Activated T-helper 17 cell treated with anti-CD3 and anti-CD28 coated beads, Interleukin-2, amount 50 U/mL, for 72 hours (primary cell): ENCODE results near the gene AQP12A. TPM values are rescaled to one million over a fixed set of nuclear protein-coding genes. Genes with fewer than 3 reads are reported as not detected.
"Not testable (repeated sequence)": the region's sequence is repeated elsewhere in the genome, so short reads cannot be mapped to it uniquely, and the experiment has no call there.

Experiments
- ATAC-seq: fragments of 150-1000 bp; cut with Tn5 transposase; replicated peaks from 2 replicates; pipeline ENCODE4 v1.10.0; 2021; ENCODE audit warnings: mild to moderate bottlenecking, moderate library complexity
- H3K27ac Mint-ChIP-seq: one replicate; pipeline ENCODE4 v1.8.0; 2022; ENCODE audit warnings: mixed read lengths
- H3K27me3 Mint-ChIP-seq: one replicate; pipeline ENCODE4 v1.8.0; 2022; ENCODE audit warnings: mixed read lengths
- H3K36me3 Mint-ChIP-seq: one replicate; pipeline ENCODE4 v1.8.0; 2022; ENCODE audit warnings: low read depth, mild to moderate bottlenecking, mixed read lengths
- H3K4me1 Mint-ChIP-seq: one replicate; pipeline ENCODE4 v1.8.0; 2022; ENCODE audit warnings: mixed read lengths
- H3K4me3 Mint-ChIP-seq: one replicate; pipeline ENCODE4 v1.8.0; 2022; ENCODE audit warnings: mild to moderate bottlenecking, mixed read lengths
- H3K9me3 Mint-ChIP-seq: one replicate; pipeline ENCODE4 v1.8.0; 2022; ENCODE audit warnings: mixed read lengths
- total RNA-seq, 2 donors: library from RNA; stranded (reverse); gene quantifications; one replicate each; pipeline ENCODE4 v1.2.3, GENCODE V29; 2022

The AQP12A gene
- total RNA-seq, 2 donors from 2014 or later: not detected

DNA sequence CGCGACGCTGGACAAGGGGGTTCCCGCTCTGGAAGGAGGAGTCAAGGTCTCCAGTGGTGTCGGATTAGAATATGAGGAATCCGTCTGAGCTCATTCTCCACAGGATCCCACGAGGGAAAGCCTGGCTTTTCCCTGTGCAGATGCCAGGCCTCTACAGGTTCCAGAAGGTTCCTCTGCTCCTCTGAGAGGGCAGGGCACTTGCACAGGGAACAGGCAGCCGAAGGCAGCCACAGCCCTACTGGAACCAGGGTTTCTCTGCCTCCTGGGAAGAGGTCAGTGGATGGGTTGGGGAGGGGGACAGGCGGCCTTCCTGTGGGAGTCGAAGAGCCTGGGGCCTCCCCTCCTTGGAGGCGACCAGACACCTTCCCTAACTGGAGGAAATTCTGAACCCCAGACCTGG, 1.7 kb upstream of the AQP12A start:
- Mint-ChIP-seq H3K27ac (no peak overlapping the region), H3K9me3 (no peaks in the 10 kb centered on the region), H3K4me1 (no peaks in the 10 kb centered on the region), H3K36me3 (no peaks in the 10 kb centered on the region), H3K27me3 (no peaks in the 10 kb centered on the region), H3K4me3 (no peak overlapping the region)
- ATAC-seq: no peak

DNA sequence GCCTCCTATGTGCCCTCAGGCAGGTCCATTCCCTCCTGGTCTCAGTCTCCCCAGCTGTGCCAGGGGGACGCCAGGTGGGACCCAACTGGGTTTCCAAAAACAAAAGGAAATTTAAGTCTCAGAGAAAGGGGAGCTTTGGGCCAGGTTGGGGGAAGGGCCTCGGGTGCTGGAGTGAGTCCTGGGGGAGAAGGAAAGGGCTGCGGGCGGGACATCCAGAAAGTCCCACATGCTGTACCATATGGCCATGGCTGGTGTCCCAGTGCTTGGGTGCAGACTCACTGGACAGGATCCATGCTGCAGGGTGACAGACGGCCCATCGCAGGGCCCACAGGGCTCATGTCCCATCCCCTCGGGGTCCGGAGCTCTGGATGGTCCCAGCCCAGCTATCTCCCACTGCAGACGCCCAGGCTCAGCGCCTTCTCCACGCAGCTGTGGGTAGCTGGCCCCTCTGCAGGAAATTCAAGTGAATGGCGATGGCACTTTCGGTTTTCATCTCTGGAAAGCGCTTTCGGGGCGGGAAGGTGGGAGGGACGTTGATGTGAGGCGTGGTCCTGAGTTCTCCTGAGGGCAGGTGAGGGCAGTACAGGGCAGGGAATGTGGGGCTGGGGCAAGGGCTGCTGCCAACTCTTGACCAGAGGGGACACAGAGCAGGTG, 1.1 kb upstream of the AQP12A start:
- not testable (repeated sequence) for H3K27me3 Mint-ChIP-seq, H3K27ac Mint-ChIP-seq, H3K36me3 Mint-ChIP-seq, H3K9me3 Mint-ChIP-seq, H3K4me3 Mint-ChIP-seq, H3K4me1 Mint-ChIP-seq
- ATAC-seq: peak; percentile 37

DNA sequence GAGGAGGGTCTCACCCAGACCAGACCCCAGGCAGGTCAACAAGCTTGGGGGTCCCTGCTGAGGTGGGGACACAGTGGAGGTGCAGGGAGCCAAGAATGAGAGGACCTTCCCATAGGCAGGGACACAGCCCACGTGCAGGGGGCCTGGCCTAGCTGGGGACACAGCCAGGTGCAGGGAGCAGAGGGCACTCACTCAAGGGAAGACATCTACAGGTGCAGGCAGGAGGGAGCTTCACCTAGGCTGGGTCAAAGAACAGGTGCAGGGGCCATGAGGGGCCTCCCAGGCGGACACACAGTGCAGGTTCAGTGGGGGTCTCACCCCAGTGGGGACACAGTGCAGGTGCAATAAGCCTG, 615 bp upstream of the AQP12A start:
- H3K4me1 Mint-ChIP-seq, H3K36me3 Mint-ChIP-seq, H3K9me3 Mint-ChIP-seq, H3K4me3 Mint-ChIP-seq, H3K27ac Mint-ChIP-seq, ATAC-seq, H3K27me3 Mint-ChIP-seq: not testable (repeated sequence)

DNA sequence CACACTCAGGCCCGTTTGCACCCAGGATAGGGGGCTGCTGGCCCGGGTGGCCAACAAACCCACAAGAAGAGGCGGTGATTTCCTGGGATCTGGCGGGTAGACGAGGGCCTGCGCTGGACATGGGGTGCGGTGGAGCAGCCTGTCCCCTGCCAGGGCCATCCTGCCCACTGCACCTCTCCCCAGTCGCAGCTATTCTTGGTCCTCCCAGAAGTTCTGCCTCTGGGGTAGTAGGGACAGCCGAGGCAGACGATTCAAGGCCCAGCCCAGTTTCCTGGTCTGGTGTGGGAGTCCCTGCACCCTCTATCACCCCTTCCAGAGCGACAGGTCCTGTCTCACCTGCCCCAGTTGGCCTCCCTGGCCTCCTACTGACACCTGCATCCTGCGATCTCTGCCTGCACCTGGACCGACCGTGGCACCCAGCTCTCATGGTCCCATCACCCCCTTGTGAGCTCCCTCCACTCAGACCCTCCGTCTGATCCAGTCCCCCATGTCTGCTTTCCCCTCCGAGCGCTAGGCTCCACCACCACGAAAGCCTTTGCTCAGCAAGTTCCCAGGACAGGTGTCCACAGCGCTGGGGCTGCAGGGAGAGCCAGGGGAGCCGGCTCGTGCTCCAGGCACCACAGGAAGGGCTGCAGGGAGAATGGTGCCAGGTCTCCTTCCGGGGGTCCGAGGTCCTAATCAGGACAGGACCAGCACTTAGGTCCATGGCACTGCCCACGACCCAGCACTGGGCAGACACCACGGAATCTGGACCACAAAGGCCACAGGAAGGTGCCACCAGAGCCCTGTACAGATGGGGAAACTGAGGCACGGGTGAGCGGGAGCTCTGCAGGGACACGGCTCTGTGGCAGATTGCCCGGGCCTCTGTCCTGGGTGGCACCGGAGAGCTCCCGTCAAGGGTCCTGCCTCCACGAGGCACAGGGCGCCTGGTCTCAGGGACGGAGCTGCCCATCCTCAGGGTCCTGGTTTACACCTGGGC, 1.2 kb downstream of the AQP12A start:
- ATAC-seq, H3K36me3 Mint-ChIP-seq, H3K9me3 Mint-ChIP-seq, H3K27ac Mint-ChIP-seq, H3K27me3 Mint-ChIP-seq, H3K4me3 Mint-ChIP-seq, H3K4me1 Mint-ChIP-seq: not testable (repeated sequence)

DNA sequence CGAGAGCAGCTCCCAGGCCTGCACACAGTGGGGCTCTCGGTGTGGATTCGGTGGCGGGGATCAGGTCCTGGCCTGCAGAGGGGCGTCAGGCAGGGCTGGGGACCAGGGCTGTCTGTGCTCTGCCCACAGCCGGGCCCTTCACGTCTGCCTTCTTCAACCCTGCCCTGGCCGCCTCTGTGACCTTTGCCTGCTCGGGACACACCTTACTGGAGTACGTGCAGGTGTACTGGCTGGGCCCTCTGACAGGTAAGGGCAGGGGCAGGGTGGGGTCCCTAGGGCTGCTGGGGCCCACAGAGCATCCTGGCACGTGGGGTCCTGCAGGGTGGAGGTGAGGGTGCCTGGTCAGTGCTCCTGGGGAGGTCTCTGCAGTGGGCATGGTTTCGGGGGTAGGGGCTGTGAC, 2.6 kb downstream of the AQP12A start:
- H3K4me1 Mint-ChIP-seq, H3K27ac Mint-ChIP-seq, H3K4me3 Mint-ChIP-seq, H3K27me3 Mint-ChIP-seq, ATAC-seq, H3K36me3 Mint-ChIP-seq, H3K9me3 Mint-ChIP-seq: not testable (repeated sequence)

DNA sequence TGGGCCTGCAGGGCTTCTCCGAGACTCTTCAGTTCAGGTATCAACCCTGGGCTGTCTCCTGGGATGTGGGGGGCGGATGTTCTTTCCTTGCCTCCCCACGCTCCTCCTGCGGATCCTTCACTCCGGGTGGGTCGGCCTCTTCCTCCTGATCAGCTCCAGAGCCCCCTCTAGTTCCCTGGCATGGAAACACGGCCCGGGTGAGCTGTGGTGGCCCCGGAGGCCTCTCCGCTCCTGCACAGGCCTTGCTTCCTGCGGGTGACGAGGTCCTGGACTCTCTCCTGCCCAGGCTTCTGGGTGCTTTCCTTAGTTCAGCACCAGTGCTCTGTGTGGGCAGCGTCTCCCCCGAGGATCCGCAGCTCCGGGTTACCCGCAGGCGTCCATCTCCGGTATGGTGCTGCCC, 3.9 kb downstream of the AQP12A start:
- not testable (repeated sequence) for H3K9me3 Mint-ChIP-seq

DNA sequence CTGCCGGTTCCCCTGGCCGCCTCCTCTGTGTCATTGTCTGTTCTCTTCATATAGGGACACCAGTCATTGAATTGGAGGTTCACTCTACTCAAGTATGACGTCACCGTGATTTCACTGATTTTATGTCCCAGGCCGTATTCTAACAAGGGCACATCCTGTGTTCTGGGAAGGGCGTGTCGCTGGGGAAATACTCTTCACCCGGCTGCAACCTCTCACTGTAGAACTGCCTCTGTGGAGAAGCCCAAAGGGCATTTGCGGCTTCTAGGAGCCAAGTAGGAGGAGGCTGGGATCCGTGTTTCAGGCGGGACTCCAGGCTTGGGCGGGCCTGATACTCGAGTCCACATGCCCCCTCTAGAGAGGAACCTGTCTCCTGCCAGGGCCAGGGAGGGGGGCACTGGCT, 4.8 kb downstream of the AQP12A start:
- H3K4me3 Mint-ChIP-seq, H3K36me3 Mint-ChIP-seq, H3K4me1 Mint-ChIP-seq, H3K27ac Mint-ChIP-seq, ATAC-seq, H3K27me3 Mint-ChIP-seq, H3K9me3 Mint-ChIP-seq: not testable (repeated sequence)

More for the DNA sequence above, 3.9 kb downstream of the AQP12A start:
- not testable (repeated sequence) for ATAC-seq, H3K27ac Mint-ChIP-seq, H3K36me3 Mint-ChIP-seq, H3K4me1 Mint-ChIP-seq, H3K4me3 Mint-ChIP-seq, H3K27me3 Mint-ChIP-seq

DNA sequence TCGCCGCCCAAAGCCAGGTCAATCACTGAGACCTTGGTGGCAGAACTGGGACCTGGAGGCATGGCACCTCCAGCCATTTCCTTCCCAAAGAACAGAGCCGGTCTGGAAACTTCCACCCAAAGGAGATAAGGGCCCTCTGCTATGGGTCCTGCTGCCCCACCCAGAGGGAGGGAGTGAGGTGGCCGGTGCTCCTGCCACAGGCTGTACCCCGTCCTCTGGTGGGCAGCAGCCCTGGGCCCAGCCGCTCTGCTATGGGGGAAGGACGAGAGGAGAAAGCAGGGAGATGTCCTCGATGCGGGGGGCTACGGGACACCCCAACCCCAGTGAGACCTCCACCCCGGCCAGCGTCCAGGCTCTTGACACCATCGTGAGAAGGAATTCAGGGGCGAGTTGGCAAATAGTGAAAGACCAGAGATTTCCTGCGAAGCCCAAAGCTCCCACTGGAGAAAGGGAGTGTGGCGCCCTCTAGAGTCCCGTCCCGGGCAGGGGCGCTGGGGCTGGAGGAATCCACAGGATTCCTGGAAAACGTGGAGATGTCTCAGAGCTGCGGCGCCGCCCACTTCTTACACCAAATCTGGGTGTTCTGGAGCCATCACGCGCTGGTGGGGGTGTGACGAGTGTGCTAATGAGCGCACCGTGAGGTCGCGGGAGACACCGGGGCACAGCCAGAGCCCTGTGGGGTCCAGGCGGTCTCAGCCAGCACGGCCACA, 7.3 kb downstream of the AQP12A start:
- not testable (repeated sequence) for H3K27me3 Mint-ChIP-seq, H3K4me3 Mint-ChIP-seq, H3K36me3 Mint-ChIP-seq, H3K9me3 Mint-ChIP-seq, H3K4me1 Mint-ChIP-seq, H3K27ac Mint-ChIP-seq
- peak; percentile 16 for ATAC-seq

DNA sequence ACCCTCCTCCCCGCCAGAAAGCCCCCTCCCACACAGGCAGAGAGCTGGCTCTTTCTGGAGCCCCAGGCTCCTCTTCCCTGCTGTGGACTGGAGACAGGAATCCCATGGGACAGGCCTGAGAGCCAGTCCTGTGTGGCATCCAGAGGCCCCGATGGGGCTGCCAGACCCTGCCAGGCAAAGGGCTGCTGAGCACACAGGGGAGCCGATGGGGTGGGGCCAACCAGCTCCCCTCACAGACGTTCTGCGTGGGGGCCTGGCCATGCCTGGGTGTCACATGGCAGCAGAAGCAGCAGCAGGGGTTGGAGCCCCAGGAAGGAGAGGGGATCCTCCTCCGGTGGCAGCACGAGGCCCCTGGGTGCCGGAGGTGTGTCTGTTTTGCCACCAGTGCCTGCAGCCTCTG, 8.2 kb downstream of the AQP12A start:
- H3K4me1 Mint-ChIP-seq, H3K27me3 Mint-ChIP-seq, H3K9me3 Mint-ChIP-seq, ATAC-seq, H3K4me3 Mint-ChIP-seq, H3K27ac Mint-ChIP-seq, H3K36me3 Mint-ChIP-seq: not testable (repeated sequence)

DNA sequence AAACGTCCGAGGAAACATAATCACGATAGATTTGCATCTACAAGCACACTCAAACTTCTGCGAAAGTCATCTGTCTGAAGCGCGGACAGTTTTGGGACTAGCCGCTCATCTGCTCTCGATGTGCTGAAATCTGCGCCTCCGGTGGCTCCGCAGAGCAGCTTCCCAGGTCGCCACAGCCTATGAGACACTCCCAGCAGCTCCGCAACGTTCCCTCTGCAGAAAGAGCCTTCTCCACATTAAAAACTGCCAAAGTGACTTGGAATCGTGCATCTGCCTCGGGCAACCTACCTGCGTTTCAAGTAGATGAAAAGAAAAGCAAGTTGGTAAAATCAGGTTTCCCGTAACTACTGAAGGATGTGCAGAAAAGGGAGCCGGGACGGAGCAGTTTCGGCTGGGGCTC, 8.9 kb downstream of the AQP12A start:
- H3K27me3 Mint-ChIP-seq, H3K9me3 Mint-ChIP-seq, H3K27ac Mint-ChIP-seq, ATAC-seq, H3K36me3 Mint-ChIP-seq, H3K4me3 Mint-ChIP-seq: not testable (repeated sequence)
- H3K4me1 Mint-ChIP-seq: peaks cover 11% of the 10 kb centered on the region

DNA sequence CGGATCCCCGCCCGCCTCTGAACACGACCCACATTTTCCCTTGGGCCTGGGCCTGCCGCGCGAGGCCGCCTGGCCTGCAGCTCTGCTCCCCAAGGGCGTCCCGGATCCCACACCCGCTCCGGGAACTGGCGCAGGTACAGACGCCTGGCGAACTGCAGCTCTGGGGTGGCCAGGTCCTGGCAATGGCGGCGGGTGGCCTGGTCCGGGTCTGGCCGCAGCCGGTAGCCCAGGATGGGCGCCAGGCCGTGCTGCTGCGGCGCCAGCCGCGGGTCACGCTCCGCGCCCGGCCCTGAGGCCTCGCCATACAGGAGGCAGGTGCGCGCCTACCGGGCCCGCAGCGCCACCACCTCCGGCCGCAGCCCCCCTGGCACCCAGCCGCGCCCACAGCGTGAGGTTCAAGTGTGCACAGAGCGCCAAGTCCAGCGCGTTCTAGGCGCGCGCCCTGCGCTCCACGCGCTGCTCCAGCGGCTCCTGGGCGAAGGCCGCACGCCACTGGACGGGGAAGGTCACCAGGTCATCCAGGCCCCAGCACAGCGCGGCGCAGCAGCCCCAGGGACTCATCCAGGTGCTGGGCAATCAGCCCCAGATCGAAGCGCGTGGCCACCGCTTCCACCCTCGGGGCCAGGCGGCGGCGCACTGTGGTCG, 9.5 kb downstream of the AQP12A start:
- H3K9me3 Mint-ChIP-seq: no peaks in the 10 kb centered on the region
- H3K4me3 Mint-ChIP-seq: no peak overlapping the region
- no peak for ATAC-seq
- peaks cover 8% of the 10 kb centered on the region for H3K27me3 Mint-ChIP-seq
- H3K36me3 Mint-ChIP-seq: no peaks in the 10 kb centered on the region
- no peak overlapping the region for H3K27ac Mint-ChIP-seq
- peaks cover 12% of the 10 kb centered on the region for H3K4me1 Mint-ChIP-seq

DNA sequence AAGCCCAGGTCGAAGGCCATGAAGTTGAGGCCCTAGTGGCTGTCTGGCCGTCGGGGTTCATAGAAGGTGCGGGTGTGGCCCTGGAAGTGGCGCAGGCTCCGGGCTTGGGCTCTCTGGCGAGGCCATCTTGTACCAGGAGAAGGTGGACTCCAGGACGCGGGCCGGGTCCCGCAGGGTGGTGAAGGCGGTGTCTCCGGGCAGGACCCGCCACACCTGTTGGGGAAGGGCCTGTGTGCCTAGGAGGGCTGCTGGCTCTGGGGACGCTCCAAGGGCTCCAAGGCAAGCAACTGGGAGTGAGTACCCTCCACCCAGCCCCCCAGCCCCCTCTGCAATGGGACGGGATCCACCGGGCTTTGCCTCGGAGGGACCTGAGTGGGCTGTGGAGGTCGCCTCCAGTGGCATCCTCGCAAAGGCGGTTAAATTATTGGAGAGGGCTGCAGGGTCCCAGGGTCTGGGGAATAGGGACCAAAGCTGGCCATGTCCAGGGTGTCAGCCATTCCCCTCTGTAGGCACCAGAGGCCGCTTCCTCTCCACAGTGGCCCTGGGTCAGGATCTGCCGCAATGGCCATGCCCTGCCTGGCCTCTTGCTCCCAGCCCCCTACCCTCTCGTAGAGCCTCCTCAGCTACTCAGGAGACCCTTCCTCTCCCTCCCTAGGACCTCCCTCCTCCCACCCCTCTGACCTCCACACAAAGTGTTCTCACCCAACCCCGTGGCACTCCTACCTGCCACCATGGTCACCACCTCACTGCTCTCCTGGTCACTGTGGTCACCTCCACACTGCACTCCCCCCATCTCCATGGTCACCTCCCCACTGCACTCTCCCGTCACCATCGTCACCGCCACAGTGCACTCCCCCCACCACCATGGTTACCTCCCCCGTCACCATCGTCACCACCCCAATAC, 10.3 kb downstream of the AQP12A start:
- Mint-ChIP-seq H3K9me3 (no peaks in the 10 kb centered on the region), H3K27ac (no peak overlapping the region), H3K36me3 (no peaks in the 10 kb centered on the region), H3K4me3 (no peak overlapping the region), H3K27me3 (peaks cover 8% of the 10 kb centered on the region), H3K4me1 (peaks cover 12% of the 10 kb centered on the region)
- no peak for ATAC-seq

DNA sequence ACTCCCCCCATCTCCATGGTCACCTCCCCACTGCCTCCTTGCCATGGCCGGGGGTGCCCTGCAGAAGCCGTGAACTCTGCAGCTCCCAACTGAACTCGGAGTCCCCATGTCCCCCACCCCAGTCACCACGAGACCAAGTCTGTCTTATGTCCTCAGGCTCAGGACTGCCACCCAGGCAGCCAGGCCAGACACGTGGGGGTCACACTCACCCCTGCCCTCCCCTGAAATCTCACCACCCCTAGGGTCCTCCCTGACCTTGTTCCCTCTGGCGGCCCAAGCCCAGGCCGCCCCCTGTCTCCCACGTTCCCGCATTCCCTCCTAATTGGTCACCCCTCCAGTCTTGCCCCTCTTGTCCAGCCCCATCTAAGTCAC, 11.0 kb downstream of the AQP12A start:
- Mint-ChIP-seq H3K4me3 (no peak overlapping the region), H3K27ac (no peak overlapping the region), H3K4me1 (peaks cover 12% of the 10 kb centered on the region), H3K9me3 (no peaks in the 10 kb centered on the region), H3K27me3 (peaks cover 8% of the 10 kb centered on the region), H3K36me3 (no peaks in the 10 kb centered on the region)
- ATAC-seq: no peak
